CD1c-positive myeloid dendritic cell (primary cell): ENCODE measurements around the gene LCE1B.

Experiments used
- DNase-seq: peaks from one replicate; pipeline ENCODE4 v3.0.0-alpha.2; 2016; ENCODE audit errors: extremely low spot score

Gene LCE1B

DNA sequence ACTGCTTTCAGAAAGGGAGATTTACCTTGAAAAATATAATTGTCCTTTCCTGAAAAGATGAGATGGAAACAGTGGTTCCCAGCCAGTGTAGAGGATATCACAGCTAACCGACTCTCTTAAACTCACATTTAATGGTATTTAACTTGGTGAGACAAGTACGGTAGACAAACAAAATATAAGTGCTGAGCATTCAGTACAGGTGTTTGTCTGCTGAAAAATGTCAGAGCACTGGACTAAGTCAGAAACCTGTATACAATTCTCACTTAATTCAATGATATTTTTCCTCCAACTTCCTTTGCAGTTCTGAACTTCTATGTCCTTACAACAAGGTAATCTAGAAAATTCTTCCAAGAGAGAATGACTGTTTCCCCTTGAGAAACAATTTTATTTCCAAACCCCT lies at the start of gene LCE1B:
LCE1B (plus strand) TSS at position 301 of the 400 bp plus-strand sequence. CDS start 476 bp downstream, outside the sequence.
- DNase-seq, result no peak

DNA sequence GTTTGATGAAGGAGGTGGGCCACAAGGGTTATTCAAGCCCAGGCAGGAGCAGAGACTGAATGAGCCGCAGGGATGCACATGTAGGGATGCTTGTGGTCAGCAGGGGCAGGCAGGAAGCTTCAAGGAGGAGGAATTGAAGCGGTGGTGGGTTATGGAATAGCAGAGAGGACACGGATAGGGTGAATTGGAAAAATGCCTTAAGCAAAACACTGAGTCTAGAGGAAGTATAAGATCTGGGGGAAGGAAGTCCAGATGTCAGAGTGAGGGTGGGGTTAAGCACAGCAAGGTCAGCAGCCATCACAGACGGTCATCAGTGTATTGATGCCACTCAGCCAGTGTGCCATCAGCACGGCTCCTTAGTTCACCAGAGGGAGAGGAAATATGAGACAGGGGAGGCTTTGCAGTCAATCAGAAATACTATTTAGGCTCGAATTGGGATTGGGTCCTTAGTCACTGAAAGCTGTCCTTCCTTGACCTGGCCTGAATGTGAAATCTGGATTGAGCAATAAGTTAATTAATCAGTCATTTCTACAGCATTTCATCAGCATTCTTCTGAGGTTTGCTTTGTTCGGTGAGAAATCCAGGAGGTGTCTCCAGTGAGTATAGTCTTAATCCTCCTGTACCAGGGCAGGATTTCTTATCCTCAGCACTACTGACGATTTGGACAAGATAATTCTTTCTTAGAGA lies 42.8 kb upstream of the LCE1B start:
- DNase-seq, result no peak

DNA sequence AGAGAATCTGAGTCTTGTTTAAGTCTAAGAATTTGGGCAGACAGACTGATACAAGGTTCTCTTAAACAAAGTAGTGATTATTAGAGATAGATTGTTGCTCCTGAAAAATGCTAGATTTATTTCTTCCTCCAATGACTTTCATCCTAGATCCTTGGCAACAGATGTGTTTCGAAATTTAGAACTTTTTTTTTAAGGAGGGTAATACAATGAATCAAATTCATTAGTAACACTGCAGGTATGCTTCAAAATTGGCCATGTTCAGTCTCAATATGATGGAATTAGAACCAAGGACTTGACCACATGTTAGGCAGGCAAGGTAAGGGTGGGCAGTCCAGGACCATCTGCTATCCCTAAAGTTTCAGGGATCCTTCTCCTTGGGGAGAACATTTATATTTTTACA lies 41.4 kb upstream of the LCE1B start:
- no peak for DNase-seq

DNA sequence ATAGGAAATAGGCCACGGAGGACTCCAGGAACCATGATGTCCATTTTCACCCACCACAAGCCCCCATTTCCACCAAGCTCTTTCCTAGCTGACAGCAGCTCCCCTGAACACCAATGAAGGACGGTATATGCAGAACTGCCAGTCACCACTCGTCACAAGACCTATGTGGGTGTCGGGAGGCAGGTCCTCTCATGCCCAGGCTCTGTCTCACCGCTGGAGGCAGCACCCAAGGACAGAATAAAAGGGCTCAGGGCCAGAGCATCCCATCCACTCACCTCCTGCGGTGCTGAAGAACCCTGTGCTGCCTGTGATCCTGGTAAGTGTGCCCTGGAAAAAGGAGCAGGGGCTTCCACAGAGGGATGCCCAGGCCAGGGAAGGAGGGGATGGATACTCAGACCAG lies 36.9 kb upstream of the LCE1B start, which contains the start of gene LCE1F:
LCE1F (plus strand) TSS at position 266 of the 400 bp plus-strand sequence. CDS start 1,232 bp downstream, outside the sequence.
- DNase-seq, result no peak

- DNase-seq, result no peak
Measured at GRCh38 chr1:152776361-152776760, 35.4 kb upstream of the LCE1B start.

- DNase-seq, result no peak
Measured at GRCh38 chr1:152777510-152778137, 34.1 kb upstream of the LCE1B start.

DNA sequence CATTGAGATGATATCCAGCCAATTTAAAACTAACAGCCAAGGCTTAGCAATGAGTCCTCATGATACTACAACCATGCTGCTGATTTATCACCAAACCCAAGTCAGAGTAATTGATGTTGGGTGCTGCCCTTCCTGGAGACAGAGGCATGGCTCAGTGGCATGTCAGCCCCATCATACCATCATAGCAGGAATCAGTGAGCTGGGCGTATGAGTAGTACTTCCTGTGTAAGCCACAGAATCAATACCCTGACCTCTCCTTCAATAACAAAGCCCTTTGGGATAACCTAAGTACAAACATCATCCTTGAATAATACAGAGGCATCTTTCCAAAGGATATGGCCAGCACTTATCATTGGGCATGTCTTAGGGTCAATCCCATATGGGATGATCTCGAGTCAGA lies 28.7 kb upstream of the LCE1B start:
- DNase-seq, result no peak

- DNase-seq, result no peak
Measured at GRCh38 chr1:152786077-152786476, 25.7 kb upstream of the LCE1B start, which contains the start of gene LCE1E. Gene LCE1E, plus strand, starts transcription at chr1:152786257. Its CDS starts 1,043 bp downstream, at chr1:152787300.

DNA sequence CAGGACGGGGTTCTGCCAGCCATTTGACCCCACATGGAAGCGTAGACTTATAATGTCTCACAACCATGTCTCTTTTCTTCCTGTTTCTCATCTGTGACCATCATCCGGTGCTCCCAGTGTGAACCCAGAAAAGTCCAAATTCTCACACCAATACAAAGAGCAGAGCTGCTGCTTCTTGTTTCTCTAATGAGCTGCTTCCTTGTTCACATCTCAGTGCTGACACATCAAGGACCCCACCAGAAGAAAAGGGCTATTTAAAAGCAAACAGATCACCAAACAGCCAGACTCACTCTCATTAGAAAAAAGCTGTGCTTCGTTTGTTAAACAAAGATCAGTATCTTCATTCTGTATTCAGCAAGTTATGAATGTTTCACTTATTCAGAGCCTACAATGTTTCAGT lies 16.1 kb upstream of the LCE1B start:
- DNase-seq, result no peak

DNA sequence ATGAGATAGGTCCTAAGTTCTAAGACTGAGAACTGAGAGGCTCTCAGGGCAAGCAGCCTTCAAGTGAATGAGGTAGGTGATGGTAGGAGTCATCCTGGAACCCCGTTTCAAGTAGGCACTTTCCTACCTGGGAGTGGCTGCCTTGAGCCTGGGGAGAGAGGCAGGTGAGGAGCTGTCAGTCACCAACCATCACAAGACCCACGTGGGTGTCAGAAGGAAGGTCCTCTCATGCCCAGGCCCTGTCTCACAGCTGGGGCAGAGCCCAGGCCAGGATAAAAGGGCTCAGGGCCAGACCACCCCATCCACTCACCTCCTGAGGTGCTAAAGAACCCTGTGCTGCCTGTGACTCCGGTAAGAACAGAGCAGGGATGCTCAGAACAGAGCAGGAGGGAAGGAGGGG lies 15.3 kb upstream of the LCE1B start, which contains the start of gene LCE1D:
LCE1D (plus strand) TSS at position 301 of the 400 bp plus-strand sequence. CDS start 1,074 bp downstream, outside the sequence.
- no peak for DNase-seq

DNA sequence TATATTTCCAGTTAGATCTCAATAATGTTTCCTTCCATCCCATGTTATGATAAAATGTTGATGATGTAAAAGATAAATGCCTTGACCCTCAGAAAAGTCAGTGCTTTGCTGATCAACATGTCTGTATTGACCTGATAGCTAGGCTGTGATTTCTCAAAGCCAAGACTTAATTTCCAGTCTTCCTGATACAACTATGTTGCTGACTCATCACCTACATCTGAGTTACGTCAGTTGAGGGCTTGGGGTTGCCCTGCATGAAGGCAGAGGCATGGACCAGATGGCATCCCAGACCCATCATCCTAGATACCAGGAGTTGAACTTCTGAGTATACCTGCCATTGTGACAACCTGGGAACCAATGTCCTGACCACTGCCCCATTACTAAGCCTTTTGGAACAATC lies 10.4 kb upstream of the LCE1B start:
- no peak for DNase-seq

- DNase-seq, result no peak
Measured at GRCh38 chr1:152806576-152806975, 5.2 kb upstream of the LCE1B start, which contains the start of gene LCE1C. Gene LCE1C, minus strand, starts transcription at chr1:152806651. Its CDS starts 1,173 bp downstream, at chr1:152805478.

GRCh38 chr1:152811050-152811449 lies 721 bp upstream of the LCE1B start:
- no peak for DNase-seq

DNA sequence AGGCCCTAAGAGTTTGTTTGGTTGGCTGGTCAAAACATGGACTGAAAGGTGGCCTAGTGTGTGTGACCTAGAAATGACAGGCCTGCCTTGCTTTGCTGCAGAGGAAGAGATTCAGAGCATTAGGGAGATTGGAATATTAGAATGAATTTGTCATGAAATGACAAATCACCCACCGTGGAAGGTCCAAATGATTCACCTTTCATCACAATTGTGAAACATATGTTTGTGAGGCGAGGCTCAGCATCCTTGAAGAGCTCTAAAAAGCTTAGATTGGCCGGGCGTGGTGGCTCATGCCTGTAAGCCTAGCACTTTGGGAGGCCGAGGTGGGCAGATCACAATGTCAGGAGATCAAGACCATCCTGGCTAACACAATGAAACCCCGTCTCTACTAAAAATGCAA lies 5.5 kb downstream of the LCE1B start:
- no peak for DNase-seq

GRCh38 chr1:152823294-152823693 lies 11.5 kb downstream of the LCE1B start:
- no peak for DNase-seq

DNA sequence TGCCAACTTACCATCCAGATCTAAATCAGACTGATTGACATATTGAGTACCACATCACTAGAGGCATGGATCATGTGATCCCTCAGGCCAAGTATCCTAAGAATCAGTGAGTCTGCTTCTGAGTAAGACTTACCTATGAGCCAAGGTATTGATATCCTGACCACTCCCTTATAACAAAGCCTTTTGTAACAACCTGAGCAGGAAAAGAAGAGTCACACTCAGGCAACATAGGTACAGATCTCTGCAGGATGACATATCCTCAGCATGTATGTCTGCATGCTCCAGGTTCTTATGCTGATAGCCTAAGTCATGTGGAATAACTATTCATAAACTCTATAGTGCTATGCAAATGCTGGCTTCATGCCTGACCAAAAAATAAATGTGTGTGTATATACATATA lies 13.2 kb downstream of the LCE1B start:
- DNase-seq, result no peak

DNA sequence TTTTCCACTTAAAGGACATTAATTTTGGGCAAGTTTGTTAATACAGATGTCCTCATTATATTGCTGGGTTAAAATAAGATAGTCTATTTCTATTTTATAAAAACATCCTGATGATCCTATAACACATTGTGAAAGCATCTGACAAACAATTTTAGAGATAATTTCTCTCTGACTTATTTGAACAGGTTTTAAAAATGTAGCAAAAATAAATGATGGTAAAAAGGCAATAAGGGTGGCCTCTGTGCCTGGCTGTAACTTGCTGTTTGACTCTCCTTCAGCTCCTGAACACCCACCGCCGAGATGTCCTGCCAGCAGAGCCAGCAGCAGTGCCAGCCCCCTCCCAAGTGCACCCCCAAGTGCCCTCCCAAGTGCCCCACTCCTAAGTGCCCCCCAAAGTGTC lies 15.4 kb downstream of the LCE1B start, which contains the start of gene LCE1A:
LCE1A (plus strand) TSS at position 301 of the 400 bp plus-strand sequence; CDS start at position 301, 0 bp downstream.
- no peak for DNase-seq

- no peak for DNase-seq
Measured at GRCh38 chr1:152836870-152837269, 25.1 kb downstream of the LCE1B start.

DNA sequence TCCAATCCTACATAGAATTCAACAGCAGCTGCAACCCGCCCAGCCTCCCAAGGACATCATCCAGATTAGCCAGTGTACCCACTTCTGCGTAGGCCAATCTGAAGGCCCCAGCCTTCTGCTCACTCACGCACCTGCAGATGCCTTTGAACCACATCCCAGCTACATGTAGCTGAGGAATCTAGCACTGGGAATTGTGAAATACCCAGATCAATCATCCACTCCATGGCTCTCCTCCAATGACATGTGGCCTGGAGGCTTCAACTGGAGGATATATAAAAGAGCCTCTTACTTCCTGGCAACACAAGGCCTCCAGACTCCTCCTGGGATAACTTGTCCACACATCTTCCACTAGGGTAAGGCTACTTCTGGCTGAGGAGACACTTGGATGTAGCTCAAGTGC lies 30.8 kb downstream of the LCE1B start, which contains the start of gene LCE6A:
LCE6A (plus strand) TSS at position 301 of the 400 bp plus-strand sequence. CDS start 665 bp downstream, outside the sequence.
- no peak for DNase-seq

DNA sequence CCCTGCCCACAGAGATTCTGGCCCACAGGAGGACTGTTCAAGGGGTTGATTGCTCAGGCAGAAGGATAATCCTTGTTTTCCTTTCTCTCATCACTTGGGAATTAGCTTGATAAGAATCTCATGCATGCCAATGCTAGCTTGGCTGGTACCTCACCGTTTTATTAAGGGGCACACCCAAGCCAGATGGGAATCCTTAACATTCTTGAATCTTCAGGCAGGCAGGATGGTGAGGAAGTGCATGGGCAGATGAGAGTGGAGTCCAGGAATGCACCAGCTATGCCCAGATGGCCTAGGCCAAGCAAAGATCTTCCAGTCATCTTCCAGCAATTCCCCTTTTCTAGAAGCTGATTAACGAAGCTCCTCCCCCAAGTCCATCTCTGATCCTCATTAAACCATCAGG lies 43.9 kb downstream of the LCE1B start:
- DNase-seq, result no peak

GRCh38 chr1:152858062-152858461 lies 46.3 kb downstream of the LCE1B start:
- DNase-seq, result no peak

GRCh38 chr1:152859696-152860095 lies 47.9 kb downstream of the LCE1B start, which contains the start of gene LCE7A:
Gene LCE7A, plus strand, starts transcription at chr1:152859996. Its CDS starts 702 bp downstream, at chr1:152860698.
- DNase-seq, result no peak

DNA sequence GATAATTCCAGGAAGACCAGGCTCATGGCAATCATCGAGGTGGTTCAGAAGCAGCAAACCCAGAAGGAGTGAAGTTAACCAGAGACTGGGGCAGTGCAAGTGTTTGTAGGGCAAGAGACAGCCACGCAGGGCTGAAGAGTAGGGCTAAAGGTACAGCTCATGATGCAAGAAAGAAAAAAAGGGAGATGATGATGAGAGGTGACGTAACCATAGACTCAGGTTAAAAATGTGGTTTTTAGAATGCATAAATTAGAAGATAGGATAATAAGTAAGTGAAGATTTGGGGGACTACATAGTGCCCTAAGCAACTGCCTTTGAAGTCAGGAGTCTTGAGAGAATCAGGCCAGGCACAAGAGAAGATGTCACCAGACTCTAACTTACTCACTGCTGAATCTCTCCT lies 48.4 kb downstream of the LCE1B start:
- DNase-seq, result no peak
